LHCN-M2 (cell line): ENCODE measurements around the gene CCL28. TPM values are rescaled to one million over a fixed set of nuclear protein-coding genes. Genes with fewer than 3 reads are reported as not detected.

Source experiments
- DNase-seq: peaks from one replicate; pipeline ENCODE4 v3.0.0-alpha.2; 2012; ENCODE audit warnings: low read depth
- total RNA-seq: library from RNA; depleted of rRNA; stranded (reverse); fragments of >200 nt; gene quantifications from 2 replicates; pipeline ENCODE4 v1.2.3, GENCODE V29; 2014; rRNA removed

The CCL28 gene
- total RNA-seq, 1 experiment from 2014 or later = 1.5 TPM

DNA sequence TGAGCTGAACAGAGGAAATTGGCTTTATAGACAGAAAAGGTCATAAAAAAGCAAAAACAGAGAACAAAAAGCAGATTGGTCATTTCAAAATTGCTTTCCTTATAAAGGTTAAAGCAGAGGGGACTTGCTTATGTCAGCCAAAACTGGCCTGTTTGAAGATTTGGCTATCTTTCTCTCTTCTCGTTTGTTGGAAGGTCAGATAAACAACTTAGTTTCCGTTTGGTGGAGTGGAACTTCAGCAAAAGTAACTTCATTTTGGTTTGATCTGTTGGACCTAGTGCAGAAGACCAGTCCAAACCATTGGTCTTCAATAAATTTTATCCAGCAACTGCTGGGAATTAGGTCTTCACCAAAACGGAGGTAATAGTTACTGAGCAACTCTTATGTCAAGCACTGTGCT is 53.9 kb downstream of the CCL28 start:
- no peak for DNase-seq

DNA sequence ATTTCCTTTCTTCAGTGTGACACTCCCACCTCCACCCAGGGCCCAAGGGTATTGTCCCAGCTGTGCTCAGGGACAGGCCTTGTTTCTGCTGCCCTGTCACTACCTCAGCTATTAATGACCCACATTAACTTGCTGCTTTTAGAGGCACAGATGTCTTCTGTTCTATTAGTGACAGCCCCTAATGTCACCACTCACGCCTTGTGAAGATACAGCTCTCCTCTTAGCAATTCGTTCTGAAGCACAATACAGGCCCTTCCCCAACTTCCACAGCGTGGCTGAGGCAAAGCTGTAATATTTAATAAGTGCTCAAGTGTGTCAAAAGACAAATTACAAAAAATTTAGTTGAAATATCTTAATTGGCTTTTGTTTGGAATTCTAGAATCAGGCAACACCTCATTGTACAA is 54.3 kb downstream of the CCL28 start:
- DNase-seq = no peak

GRCh38 chr5:43357067-43357466 is 55.1 kb downstream of the CCL28 start:
- no peak for DNase-seq

DNA sequence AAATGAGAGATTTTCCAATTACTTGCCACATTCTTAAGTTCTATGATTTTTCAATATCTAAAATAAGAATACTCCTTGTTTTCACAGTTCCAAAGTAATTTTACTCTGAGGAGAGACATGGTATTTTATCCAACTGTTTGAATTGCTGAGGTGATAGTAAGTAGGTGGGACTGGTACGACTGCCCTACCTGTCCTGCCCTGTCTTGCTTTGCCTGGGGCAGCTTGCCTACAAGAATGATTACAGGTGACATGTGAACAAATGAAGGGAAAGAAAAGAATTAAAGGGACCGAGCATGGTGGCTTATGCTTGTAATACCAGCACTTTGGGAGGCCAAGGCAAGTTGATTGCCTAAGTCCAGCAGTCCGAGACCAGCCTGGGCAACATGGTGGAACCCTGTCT is 57.4 kb downstream of the CCL28 start:
- no peak for DNase-seq

- DNase-seq = no peak
These were observed 58.5 kb downstream of the CCL28 start for GRCh38 chr5:43353668-43354067.

DNA sequence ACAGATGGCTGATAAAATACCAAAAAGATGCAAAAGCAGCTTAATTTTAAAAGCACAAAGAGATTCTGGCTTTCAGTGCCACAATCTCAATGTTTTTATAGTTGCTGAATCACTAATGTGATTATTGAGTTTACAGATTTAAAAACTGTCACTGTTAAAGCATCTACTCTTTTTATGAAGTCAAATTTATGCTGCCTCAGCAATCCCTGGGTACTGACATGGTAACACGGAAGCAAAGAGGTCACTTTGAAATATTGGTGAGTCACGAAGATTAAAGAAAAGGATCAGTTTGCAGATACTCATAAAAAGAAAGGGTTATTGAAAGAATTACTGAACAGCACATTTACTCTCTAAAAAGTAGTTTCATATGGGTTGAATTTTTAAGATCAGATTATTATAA is 59.3 kb downstream of the CCL28 start:
- no peak for DNase-seq

GRCh38 chr5:43352131-43352530 is 60.1 kb downstream of the CCL28 start:
- no peak for DNase-seq

- DNase-seq = no peak
These were observed 63.3 kb downstream of the CCL28 start for GRCh38 chr5:43348861-43349363.

DNA sequence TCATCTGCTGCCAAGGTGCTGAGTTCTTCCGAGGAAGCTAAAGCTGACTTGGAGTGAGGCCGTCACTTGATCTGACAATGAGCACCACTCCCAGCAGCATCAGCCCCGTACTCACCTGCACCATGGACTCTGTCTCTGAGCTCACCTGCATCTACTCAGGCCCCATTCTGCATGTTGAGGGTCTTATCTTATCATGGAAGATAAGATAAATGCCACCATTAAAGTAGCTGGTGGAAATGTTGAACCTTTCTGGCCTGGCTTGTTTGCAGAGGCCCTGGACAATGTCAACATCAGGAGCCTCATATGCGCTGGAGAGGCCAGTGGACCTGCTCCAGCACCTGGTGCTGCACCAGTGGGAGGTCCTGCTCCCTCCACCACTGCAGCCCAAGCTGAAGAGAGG is 64.0 kb downstream of the CCL28 start:
- no peak for DNase-seq

GRCh38 chr5:43338862-43339261 is 73.3 kb downstream of the CCL28 start:
- no peak for DNase-seq

GRCh38 chr5:43336159-43336558 is 76.0 kb downstream of the CCL28 start:
- peak; percentile 12 for DNase-seq

GRCh38 chr5:43335681-43336080 is 76.5 kb downstream of the CCL28 start:
- DNase-seq = no peak

DNA sequence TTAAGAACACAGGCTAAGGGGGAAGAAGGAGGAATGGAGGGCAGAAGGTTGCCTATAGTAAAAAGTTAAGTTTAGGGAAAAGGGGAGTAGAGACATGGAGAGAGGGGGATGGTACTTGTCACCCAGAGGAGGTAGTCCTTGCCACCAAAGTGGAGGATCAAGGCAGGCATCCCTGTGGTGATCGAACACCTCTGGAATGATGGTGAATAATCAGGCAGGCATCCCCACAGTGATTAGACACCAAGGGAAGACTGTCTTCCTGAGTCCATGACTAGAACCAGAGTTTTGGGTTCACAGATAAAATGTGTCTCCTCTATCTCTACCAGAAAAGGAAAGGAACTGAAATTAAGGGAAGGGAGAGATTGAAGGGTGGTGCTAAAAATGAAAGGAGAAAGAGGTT is 79.8 kb downstream of the CCL28 start:
- DNase-seq = no peak

Other genes starting within 250 kb of the CCL28 start
- 1.2 and 2.0 TPM in 2 replicates for gene NIM1K, start 220.2 kb downstream of the CCL28 start, total RNA-seq
- gene HMGCS1, start 99.0 kb downstream of the CCL28 start, total RNA-seq = 10.3 and 17.6 TPM in 2 replicates
- gene TMEM267, start 71.5 kb upstream of the CCL28 start, total RNA-seq = 13.7 and 21.1 TPM in 2 replicates
- gene C5orf34, start 102.8 kb upstream of the CCL28 start, total RNA-seq = 11.0 and 12.4 TPM in 2 replicates
- 129 and 135 TPM in 2 replicates for gene PAIP1, start 144.7 kb upstream of the CCL28 start, total RNA-seq
- gene NNT, start 190.8 kb upstream of the CCL28 start, total RNA-seq = 70.3 and 92.1 TPM in 2 replicates